ENCODE data around the gene KAZN.

The KAZN gene

GRCh38 chr1:15153184-15153841, 554.8 kb downstream of the KAZN start, which contains the start of gene TMEM51:
Gene TMEM51 (plus strand): TSS chr1:15153747. CDS start chr1:15215088, 61,341 bp downstream.
- Histone ChIP-seq H3K79me2 (ENCODE audit: low read length) (peaks cover 23% of the 10 kb centered on the region), H3K4me1 (ENCODE audit: low read length) (peaks cover 23% of the 10 kb centered on the region), H3K4me2 (ENCODE audit: low read depth, low read length) (peak within 1 kb of the TSS; percentile 98), H3K27ac (ENCODE audit: low read length) (no peak within 1 kb of the TSS), H3K27me3 (replicated peaks; ENCODE audit: insufficient read depth, low read length) (0 out of 2 replicates have a peak, but pooled peaks cover 13% of the 10 kb centered on the region), H3K36me3 (replicated peaks; ENCODE audit: insufficient read depth, low read length) (no peaks in the 10 kb centered on the region), H3K4me3 (ENCODE audit: low read length) (peak within 1 kb of the TSS; percentile 67), H3K9ac (ENCODE audit: low read length) (peak within 1 kb of the TSS; percentile 16; the same call in 1 of the 2 replicates), H3K9me3 (replicated peaks; ENCODE audit: insufficient read depth, low read length) (no peaks in the 10 kb centered on the region), H4K20me1 (ENCODE audit: insufficient read depth, low read length) (no peaks in the 10 kb centered on the region), H3F3A (ENCODE audit: insufficient read depth, low read length) (peaks cover 17% of the 10 kb centered on the region; the same call in 1 of the 2 replicates), H2AFZ (ENCODE audit: low read length) (peak within 1 kb of the TSS; percentile 69), H3K9me2 (replicated peaks; ENCODE audit: insufficient read depth, low read length) (no peaks in the 10 kb centered on the region)
- TF ChIP-seq CTCF (IDR thresholded peaks at IDR 0.05; ENCODE audit: low read length) (no peak), EZH2 (optimal IDR thresholded peaks at IDR 0.05; ENCODE audit: low read depth, low read length) (no peak), EZH2phosphoT487 (IDR thresholded peaks at IDR 0.05; ENCODE audit: low read length) (no peak)
- DNase-seq = peak; percentile 38

DNA sequence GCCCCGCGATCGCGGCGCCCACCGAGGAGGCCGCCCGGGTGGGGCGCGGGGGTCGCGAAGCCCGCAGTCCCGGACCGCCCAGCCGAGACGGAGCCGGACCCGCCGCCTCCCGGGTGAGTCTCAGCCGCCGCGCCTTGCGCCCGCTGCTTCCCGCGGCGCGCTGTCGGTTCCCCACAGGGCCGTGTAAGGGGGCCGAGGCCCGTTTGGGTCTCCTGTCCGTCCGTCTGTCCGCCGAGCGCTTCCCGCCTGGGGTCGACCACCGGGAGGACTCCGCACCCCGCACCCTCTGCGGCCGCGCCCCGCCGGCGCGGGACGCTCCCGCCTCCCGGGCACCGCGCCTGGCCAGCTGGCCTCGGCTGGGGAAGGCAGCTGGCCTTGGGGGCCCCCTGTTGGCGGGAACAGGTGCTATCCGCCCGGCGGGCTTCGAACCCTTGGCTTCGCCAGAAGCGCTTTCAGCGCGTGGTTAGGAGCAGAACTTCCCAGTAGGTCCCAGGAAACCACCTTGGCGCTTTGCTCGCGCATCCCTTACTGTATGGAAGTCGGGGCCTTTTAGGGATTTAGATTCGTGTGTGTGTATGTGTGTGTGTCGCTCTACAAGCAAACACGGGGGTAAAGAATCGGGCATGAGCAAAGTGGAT, 555.5 kb downstream of the KAZN start:
- H4K20me1 ChIP-seq (ENCODE audit: insufficient read depth, low read length) = no peaks in the 10 kb centered on the region
- H3K9me2 ChIP-seq (replicated peaks; ENCODE audit: insufficient read depth, low read length) = no peaks in the 10 kb centered on the region
- peak; percentile 52 for DNase-seq
- H3K27ac ChIP-seq (ENCODE audit: low read length) = no peak overlapping the region
- H3K27me3 ChIP-seq (replicated peaks; ENCODE audit: insufficient read depth, low read length) = 0 out of 2 replicates have a peak, but pooled peaks cover 13% of the 10 kb centered on the region
- no peak overlapping the region for H2AFZ ChIP-seq (ENCODE audit: low read length)
- H3F3A ChIP-seq (ENCODE audit: insufficient read depth, low read length) = peaks cover 17% of the 10 kb centered on the region; the same call in 1 of the 2 replicates
- peak overlapping the region; percentile 14; the same call in 1 of the 2 replicates for H3K9ac ChIP-seq (ENCODE audit: low read length)
- H3K9me3 ChIP-seq (replicated peaks; ENCODE audit: insufficient read depth, low read length) = no peaks in the 10 kb centered on the region
- peaks cover 23% of the 10 kb centered on the region for H3K4me1 ChIP-seq (ENCODE audit: low read length)
- H3K4me2 ChIP-seq (ENCODE audit: low read depth, low read length) = peak overlapping the region; percentile 98
- H3K36me3 ChIP-seq (replicated peaks; ENCODE audit: insufficient read depth, low read length) = no peaks in the 10 kb centered on the region
- H3K79me2 ChIP-seq (ENCODE audit: low read length) = peaks cover 29% of the 10 kb centered on the region
- H3K4me3 ChIP-seq (ENCODE audit: low read length) = peak overlapping the region; percentile 67
- TF ChIP-seq EZH2 (optimal IDR thresholded peaks at IDR 0.05; ENCODE audit: low read depth, low read length) = no peak
- TF ChIP-seq CTCF (IDR thresholded peaks at IDR 0.05; ENCODE audit: low read length) = peak; percentile 60

DNA sequence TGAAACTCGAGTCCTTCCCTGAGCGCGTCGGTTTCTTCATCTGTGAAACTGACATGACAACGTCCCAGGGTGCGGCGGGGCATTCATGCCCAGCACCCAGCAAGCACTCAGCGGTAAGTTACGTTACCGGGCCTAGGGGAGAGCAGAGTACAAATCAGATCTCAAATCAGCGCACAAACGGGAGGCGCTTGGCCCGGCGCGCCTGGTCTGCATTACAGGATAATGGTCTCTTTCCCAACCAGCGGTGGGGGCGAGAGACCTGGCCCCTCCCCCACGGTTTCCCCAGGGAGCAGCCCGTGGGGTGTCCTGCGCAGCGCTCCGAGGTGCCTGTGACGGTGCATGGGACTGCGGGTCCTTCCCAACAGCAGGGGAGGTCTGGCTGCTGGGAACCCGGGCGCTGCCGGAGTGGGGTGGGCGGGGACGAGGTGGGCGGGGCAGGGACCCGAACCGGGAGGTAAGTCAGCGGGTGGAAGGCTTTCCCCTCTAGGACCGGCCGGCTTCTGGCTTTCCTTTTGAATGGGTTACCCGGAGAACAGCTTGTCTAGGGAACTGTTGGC, 556.1 kb downstream of the KAZN start:
- H3K79me2 ChIP-seq (ENCODE audit: low read length) = peaks cover 34% of the 10 kb centered on the region
- peak overlapping the region; percentile 67 for H3K4me3 ChIP-seq (ENCODE audit: low read length)
- no peak overlapping the region for H3K9ac ChIP-seq (ENCODE audit: low read length)
- H3K4me2 ChIP-seq (ENCODE audit: low read depth, low read length) = peak overlapping the region; percentile 98
- DNase-seq = no peak
- no peaks in the 10 kb centered on the region for H4K20me1 ChIP-seq (ENCODE audit: insufficient read depth, low read length)
- H3F3A ChIP-seq (ENCODE audit: insufficient read depth, low read length) = peaks cover 17% of the 10 kb centered on the region; the same call in 1 of the 2 replicates
- H3K27ac ChIP-seq (ENCODE audit: low read length) = no peak overlapping the region
- no peaks in the 10 kb centered on the region for H3K9me2 ChIP-seq (replicated peaks; ENCODE audit: insufficient read depth, low read length)
- H3K9me3 ChIP-seq (replicated peaks; ENCODE audit: insufficient read depth, low read length) = no peaks in the 10 kb centered on the region
- H3K36me3 ChIP-seq (replicated peaks; ENCODE audit: insufficient read depth, low read length) = no peaks in the 10 kb centered on the region
- TF ChIP-seq EZH2phosphoT487 (IDR thresholded peaks at IDR 0.05; ENCODE audit: low read length) (no peak), EZH2 (optimal IDR thresholded peaks at IDR 0.05; ENCODE audit: low read depth, low read length) (no peak), CTCF (IDR thresholded peaks at IDR 0.05; ENCODE audit: low read length) (no peak)
- H2AFZ ChIP-seq (ENCODE audit: low read length) = no peak overlapping the region
- H3K4me1 ChIP-seq (ENCODE audit: low read length) = peaks cover 23% of the 10 kb centered on the region
- 0 out of 2 replicates have a peak, but pooled peaks cover 13% of the 10 kb centered on the region for H3K27me3 ChIP-seq (replicated peaks; ENCODE audit: insufficient read depth, low read length)

Measured in MM.1S (cell line).